DND-41 (cell line): ENCODE results near the gene BEX3.

Experiments used
- EZH2 ChIP-seq: IDR thresholded peaks from 3 replicates; pipeline ENCODE4 v1.6.1; 2012; ENCODE audit warnings: borderline replicate concordance, low read depth, mild to moderate bottlenecking, moderate library complexity, low read length, inconsistent platforms; ENCODE audit not compliant: severe bottlenecking
- TF ChIP-seq, protein P1 (sequence below): IDR thresholded peaks from 2 replicates; pipeline ENCODE4 v1.5.1; 2012; ENCODE audit warnings: borderline replicate concordance, low read length, moderate library complexity, mild to moderate bottlenecking; ENCODE audit not compliant: poor library complexity, severe bottlenecking; ENCODE audit errors: extremely low read depth

DNA sequence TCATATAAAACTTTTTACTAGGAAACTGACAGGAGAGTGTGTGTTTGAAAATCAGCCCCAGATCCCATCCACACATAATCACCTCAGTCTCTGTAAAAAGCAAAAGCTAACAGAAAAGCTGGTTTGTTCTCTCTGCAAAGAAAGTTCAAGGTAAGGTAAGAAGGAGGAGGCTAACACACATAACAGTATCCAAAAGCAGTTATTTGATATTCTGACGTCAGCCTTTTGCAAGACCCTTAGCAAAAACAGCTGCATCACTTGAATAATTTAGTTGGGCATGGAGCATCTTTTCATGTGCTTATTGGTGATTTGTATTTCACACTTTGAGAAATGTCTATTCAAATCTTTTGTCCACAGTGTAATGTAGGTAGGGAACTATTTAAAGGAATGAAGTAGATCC is 14.5 kb upstream of the BEX3 start:
- TF ChIP-seq, protein P1, sequence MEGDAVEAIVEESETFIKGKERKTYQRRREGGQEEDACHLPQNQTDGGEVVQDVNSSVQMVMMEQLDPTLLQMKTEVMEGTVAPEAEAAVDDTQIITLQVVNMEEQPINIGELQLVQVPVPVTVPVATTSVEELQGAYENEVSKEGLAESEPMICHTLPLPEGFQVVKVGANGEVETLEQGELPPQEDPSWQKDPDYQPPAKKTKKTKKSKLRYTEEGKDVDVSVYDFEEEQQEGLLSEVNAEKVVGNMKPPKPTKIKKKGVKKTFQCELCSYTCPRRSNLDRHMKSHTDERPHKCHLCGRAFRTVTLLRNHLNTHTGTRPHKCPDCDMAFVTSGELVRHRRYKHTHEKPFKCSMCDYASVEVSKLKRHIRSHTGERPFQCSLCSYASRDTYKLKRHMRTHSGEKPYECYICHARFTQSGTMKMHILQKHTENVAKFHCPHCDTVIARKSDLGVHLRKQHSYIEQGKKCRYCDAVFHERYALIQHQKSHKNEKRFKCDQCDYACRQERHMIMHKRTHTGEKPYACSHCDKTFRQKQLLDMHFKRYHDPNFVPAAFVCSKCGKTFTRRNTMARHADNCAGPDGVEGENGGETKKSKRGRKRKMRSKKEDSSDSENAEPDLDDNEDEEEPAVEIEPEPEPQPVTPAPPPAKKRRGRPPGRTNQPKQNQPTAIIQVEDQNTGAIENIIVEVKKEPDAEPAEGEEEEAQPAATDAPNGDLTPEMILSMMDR = no peak
- no peak for TF ChIP-seq EZH2
